Liver (tissue), 9 donors: ENCODE data around the gene KRTAP10-8. TPM values are rescaled to one million over a fixed set of nuclear protein-coding genes. Genes with fewer than 3 reads are reported as not detected.
A peak's percentile ranks its signal among the peaks of the same experiment; 100 is the strongest.

Experiments
- DNase-seq: peaks from one replicate; pipeline ENCODE4 v3.0.0-alpha.2; 2017; ENCODE audit warnings: low spot score
- H3K27ac ChIP-seq, 2 donors: one replicate each; pipeline ENCODE4 v1.7.0; 2013; ENCODE audit warnings: inconsistent platforms in 2 of 2, low read length in 2 of 2, control low read depth in 1 of 2, low read depth in 1 of 2, mild to moderate bottlenecking in 1 of 2
- H3K27me3 ChIP-seq, 4 donors: one replicate each; pipeline versions ENCODE4 v1.6.1 to v1.7.0; 2013; ENCODE audit warnings: low read length in 3 of 4, inconsistent platforms in 1 of 4, mild to moderate bottlenecking in 1 of 4, moderate library complexity in 1 of 4; ENCODE audit not compliant: control insufficient read depth in 4 of 4, insufficient read depth in 4 of 4
- H3K36me3 ChIP-seq, 4 donors: one replicate each; pipeline versions ENCODE4 v1.6.1 to v1.7.0; 2013; ENCODE audit warnings: low read length in 3 of 4, mild to moderate bottlenecking in 3 of 4, low read depth in 1 of 4, moderate library complexity in 1 of 4; ENCODE audit not compliant: control insufficient read depth in 4 of 4, insufficient read depth in 3 of 4
- H3K4me1 ChIP-seq, 4 donors: one replicate each; pipeline versions ENCODE4 v1.6.1 to v1.7.0; 2013; ENCODE audit warnings: low read length in 3 of 4, mild to moderate bottlenecking in 3 of 4, moderate library complexity in 1 of 4; ENCODE audit not compliant: control insufficient read depth in 4 of 4, insufficient read depth in 4 of 4
- H3K4me3 ChIP-seq, 3 donors: one replicate each; pipeline versions ENCODE4 v1.6.1 to v1.7.0; 2013; ENCODE audit warnings: low read length in 3 of 3, control low read depth in 1 of 3, low read depth in 1 of 3, mild to moderate bottlenecking in 1 of 3
- H3K9ac ChIP-seq, 2 donors: one replicate each; pipeline ENCODE4 v1.7.0; 2013; ENCODE audit warnings: low read length in 2 of 2, mild to moderate bottlenecking in 2 of 2, moderate library complexity in 2 of 2, control low read depth in 1 of 2, low read depth in 1 of 2
- H3K9me3 ChIP-seq, 4 donors: one replicate each; pipeline versions ENCODE4 v1.6.1 to v1.7.0; 2013; ENCODE audit warnings: low read length in 3 of 4; ENCODE audit not compliant: control insufficient read depth in 4 of 4
- ATF3 ChIP-seq: IDR thresholded peaks from 2 replicates; pipeline ENCODE4 v1.6.1; 2016; ENCODE audit warnings: antibody characterized with exemption
- CTCF ChIP-seq: fragments of 150-350 bp; IDR thresholded peaks from 2 replicates; pipeline ENCODE4 v1.5.1; 2017; ENCODE audit warnings: improper control_type of control experiment, low read depth, low read length; ENCODE audit not compliant: missing input control
- EGR1 ChIP-seq, 2 donors: IDR thresholded peaks; 2 replicates each; pipeline ENCODE4 v1.6.1; 2016 to 2018; ENCODE audit warnings: antibody characterized with exemption in 2 of 2, low read depth in 2 of 2
- FOXA1 ChIP-seq: IDR thresholded peaks from 2 replicates; pipeline ENCODE4 v1.6.1; 2016; ENCODE audit warnings: antibody characterized with exemption
- FOXA2 ChIP-seq: IDR thresholded peaks from 2 replicates; pipeline ENCODE4 v1.6.1; 2016; ENCODE audit warnings: antibody characterized with exemption
- GABPA ChIP-seq, 2 donors: IDR thresholded peaks in 1 of 2; conservative IDR thresholded peaks in 1 of 2; 2 replicates each; pipeline ENCODE4 v1.6.1; 2016; ENCODE audit warnings: antibody characterized with exemption in 2 of 2, mild to moderate bottlenecking in 1 of 2, moderate library complexity in 1 of 2
- HNF4A ChIP-seq, 2 donors: conservative IDR thresholded peaks; 2 replicates each; pipeline ENCODE4 v1.6.1; 2016; ENCODE audit warnings: antibody characterized with exemption in 2 of 2, mild to moderate bottlenecking in 2 of 2
- HNF4G ChIP-seq: IDR thresholded peaks from 2 replicates; pipeline ENCODE4 v1.6.1; 2016; ENCODE audit warnings: antibody characterized with exemption
- JUND ChIP-seq, 2 donors: IDR thresholded peaks; 2 replicates each; pipeline ENCODE4 v1.6.1; 2016; ENCODE audit warnings: antibody characterized with exemption in 2 of 2
- MAX ChIP-seq: IDR thresholded peaks from 2 replicates; pipeline ENCODE4 v1.6.1; 2016; ENCODE audit warnings: antibody characterized with exemption
- NR2F2 ChIP-seq: IDR thresholded peaks from 2 replicates; pipeline ENCODE4 v1.6.1; 2016; ENCODE audit warnings: antibody characterized with exemption
- RAD21 ChIP-seq, 2 donors: IDR thresholded peaks; 2 replicates each; pipeline ENCODE4 v1.6.1; 2016; ENCODE audit warnings: antibody characterized with exemption in 2 of 2, mild to moderate bottlenecking in 2 of 2
- REST ChIP-seq: IDR thresholded peaks from 2 replicates; pipeline ENCODE4 v1.6.1; 2016; ENCODE audit warnings: antibody characterized with exemption, mild to moderate bottlenecking
- RXRA ChIP-seq, 2 donors: IDR thresholded peaks; 2 replicates each; pipeline ENCODE4 v1.6.1; 2017 to 2018; ENCODE audit warnings: antibody characterized with exemption in 2 of 2, mild to moderate bottlenecking in 1 of 2
- SP1 ChIP-seq: IDR thresholded peaks from 2 replicates; pipeline ENCODE4 v1.6.1; 2018; ENCODE audit warnings: antibody characterized with exemption, mild to moderate bottlenecking
- TAF1 ChIP-seq: conservative IDR thresholded peaks from 2 replicates; pipeline ENCODE4 v1.6.1; 2016; ENCODE audit warnings: antibody characterized with exemption, mild to moderate bottlenecking
- YY1 ChIP-seq: IDR thresholded peaks from 2 replicates; pipeline ENCODE4 v1.6.1; 2016; ENCODE audit warnings: antibody characterized with exemption, mild to moderate bottlenecking
- ZBTB33 ChIP-seq: IDR thresholded peaks from 2 replicates; pipeline ENCODE4 v1.6.1; 2016; ENCODE audit warnings: antibody characterized with exemption
- WGBS: extraction: QIAGEN DNeasy Blood & Tissue Kit; methylation state at CpG from one replicate; pipeline ENCODE4 v1.1.7; 2013; 5-methylcytosine and 5-hydroxymethylcytosine counted together
- polyA plus RNA-seq, 2 donors: library from polyadenylated mRNA; stranded (reverse) in 1 of 2; unstranded in 1 of 2; fragments of 200-250 nt in 1 of 2; fragments of >200 nt in 1 of 2; fragmentation: Nextera tagmentation in 1 of 2; extraction: Ambion mirVana in 1 of 2; gene quantifications; one replicate each; pipeline versions ENCODE4 v1.2.1 to v1.2.3, GENCODE V29; 2013 to 2015
- total RNA-seq, 2 donors: library from RNA; depleted of rRNA; stranded (reverse); fragments of >200 nt; gene quantifications; one replicate each; pipeline ENCODE4 v1.2.3, GENCODE V29; 2014
- donor health status: healthy.
- donor health status: healthy.
- donor health status: healthy.
- donor health status: healthy.
- donor health status: healthy.

Gene KRTAP10-8
- total and polyA plus RNA-seq, 4 donors, result not detected

GRCh38 chr21:44571844-44572782, 39.8 kb upstream of the KRTAP10-8 start:
- H3K9ac ChIP-seq, result no peak overlapping the region
- H3K9me3 ChIP-seq, result peaks cover 0 to 4% (median 1%) of the 10 kb centered on the region in 4 donors
- peaks cover 0 to 7% (median 3%) of the 10 kb centered on the region in 4 donors for H3K4me1 ChIP-seq
- H3K27ac ChIP-seq, result no peak overlapping the region
- TF ChIP-seq RAD21 (IDR thresholded peaks at IDR 0.05) (no peak), YY1 (no peak), ATF3 (no peak), TAF1 (no peak), HNF4G (no peak), CTCF (no peak), RXRA (IDR thresholded peaks at IDR 0.05) (no peak), FOXA1 (no peak), FOXA2 (no peak), JUND (IDR thresholded peaks at IDR 0.05) (no peak), MAX (no peak), HNF4A (conservative IDR thresholded peaks at IDR 0.05) (no peak), NR2F2 (no peak), REST (no peak), GABPA (IDR thresholded peaks at IDR 0.05 in 1 of 2, conservative IDR thresholded peaks at IDR 0.05 in 1 of 2) (no peak), ZBTB33 (no peak), SP1 (no peak), EGR1 (IDR thresholded peaks at IDR 0.05; ENCODE audit: low read depth in 2 of 2) (no peak)
- H3K4me3 ChIP-seq, result no peak overlapping the region
- no peaks in the 10 kb centered on the region for H3K36me3 ChIP-seq
- 95% methylated on average over 40 of the region's 40 CpGs for WGBS
- DNase-seq, result peak; percentile 26
- no peaks in the 10 kb centered on the region for H3K27me3 ChIP-seq
